Lower leg skin (tissue), 3 donors: ENCODE data around the gene CADM3.

Experiments used
- POLR2A ChIP-seq, 2 donors: fragments of 450-650 bp; IDR thresholded peaks; one replicate each; pipeline ENCODE4 v1.6.1; 2016 to 2017; ENCODE audit warnings: antibody characterized with exemption in 2 of 2, mild to moderate bottlenecking in 1 of 2, moderate library complexity in 1 of 2
- TF ChIP-seq, protein P1 (sequence below), 3 donors: fragments of 450-650 bp; IDR thresholded peaks; one replicate each; pipeline ENCODE4 v1.5.1; 2016; ENCODE audit warnings: antibody characterized with exemption in 3 of 3, mild to moderate bottlenecking in 3 of 3, moderate library complexity in 2 of 3

DNA sequence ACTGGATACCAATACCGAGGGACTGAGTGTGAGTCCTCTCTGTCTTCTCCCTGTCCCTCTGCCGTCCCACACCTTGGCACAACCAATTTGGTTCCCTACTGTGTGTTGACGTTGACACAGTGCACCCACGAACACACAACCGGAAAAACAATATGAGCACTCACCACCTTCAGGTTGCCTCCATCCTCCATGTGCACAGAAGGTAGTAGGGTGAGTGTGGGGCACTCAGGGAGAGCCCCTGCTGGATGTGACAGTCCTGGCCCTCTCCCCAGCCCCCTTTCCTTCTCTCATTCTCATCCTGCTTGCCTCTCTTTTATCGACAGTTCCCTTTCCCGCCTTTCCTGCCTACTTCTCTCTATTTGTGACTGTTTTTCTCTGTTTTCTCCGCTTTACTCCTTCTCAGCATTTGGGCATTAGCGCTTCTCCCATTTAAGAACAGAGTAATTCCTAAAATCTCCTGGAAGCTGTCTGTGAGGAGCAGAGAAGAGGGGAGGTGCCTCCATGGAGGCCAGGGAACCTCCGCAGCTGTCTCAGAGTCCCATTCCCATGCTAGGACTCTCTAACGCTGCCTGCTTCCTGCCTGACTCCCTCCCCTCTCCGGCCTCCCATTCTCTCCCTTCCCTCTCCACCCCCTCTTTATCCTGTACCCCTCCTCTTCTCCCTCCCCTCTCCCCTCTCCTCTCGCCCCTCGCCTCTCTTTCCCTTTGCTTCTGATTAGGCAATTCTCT is 16.4 kb downstream of the CADM3 start:
- TF ChIP-seq, protein P1, sequence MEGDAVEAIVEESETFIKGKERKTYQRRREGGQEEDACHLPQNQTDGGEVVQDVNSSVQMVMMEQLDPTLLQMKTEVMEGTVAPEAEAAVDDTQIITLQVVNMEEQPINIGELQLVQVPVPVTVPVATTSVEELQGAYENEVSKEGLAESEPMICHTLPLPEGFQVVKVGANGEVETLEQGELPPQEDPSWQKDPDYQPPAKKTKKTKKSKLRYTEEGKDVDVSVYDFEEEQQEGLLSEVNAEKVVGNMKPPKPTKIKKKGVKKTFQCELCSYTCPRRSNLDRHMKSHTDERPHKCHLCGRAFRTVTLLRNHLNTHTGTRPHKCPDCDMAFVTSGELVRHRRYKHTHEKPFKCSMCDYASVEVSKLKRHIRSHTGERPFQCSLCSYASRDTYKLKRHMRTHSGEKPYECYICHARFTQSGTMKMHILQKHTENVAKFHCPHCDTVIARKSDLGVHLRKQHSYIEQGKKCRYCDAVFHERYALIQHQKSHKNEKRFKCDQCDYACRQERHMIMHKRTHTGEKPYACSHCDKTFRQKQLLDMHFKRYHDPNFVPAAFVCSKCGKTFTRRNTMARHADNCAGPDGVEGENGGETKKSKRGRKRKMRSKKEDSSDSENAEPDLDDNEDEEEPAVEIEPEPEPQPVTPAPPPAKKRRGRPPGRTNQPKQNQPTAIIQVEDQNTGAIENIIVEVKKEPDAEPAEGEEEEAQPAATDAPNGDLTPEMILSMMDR (IDR thresholded peaks at IDR 0.05) = no peak
- TF ChIP-seq POLR2A (IDR thresholded peaks at IDR 0.05) = no peak
